ENCODE data around the gene PRDM13.
"Not testable (repeated sequence)": the region's sequence is repeated elsewhere in the genome, so short reads cannot be mapped to it uniquely, and the experiment has no call there.

PRDM13 gene

DNA sequence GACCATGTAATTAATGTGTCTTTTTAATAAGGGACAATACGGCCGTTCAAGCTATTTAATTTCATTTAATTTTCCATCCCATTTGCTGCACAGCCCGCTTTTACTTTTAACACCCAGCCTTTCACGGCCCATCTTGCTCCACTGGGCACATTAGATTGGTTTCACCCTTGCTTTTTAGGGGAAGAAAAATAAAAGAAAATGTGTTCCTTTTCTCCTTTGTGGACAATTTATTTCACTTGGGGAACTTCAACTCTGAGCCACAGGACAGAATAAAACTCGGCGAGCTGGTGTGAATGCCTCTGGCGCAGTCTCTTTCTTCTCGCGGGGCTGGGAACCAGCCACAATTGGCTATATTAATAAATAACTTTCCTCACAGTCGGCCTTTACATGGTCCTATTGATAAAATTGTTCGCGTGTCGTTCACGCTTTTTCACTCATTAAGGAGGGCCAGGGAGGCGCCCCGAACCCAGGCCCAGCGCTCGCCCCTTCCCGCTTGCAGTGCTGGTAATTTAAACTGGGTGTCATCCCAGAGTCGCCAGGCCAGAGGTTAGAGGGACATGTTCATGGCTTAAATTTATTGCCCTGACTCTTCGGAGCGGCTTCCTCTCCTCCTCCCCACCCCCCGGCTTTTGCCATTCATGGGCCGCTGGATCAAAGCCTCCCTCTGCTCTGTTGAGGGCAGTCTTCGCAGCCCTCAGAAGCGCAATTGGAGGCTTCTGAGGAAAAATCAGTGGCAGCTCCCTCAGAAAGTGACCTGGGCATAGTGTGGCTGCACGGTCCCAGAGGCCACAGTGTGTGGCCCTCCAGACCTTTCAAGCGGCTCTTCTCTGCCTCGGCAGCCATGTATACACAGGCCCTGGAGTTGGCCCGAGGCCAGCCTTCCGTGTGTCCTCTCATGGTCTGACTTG is 2.2 kb upstream of the PRDM13 start:
- no peak for DNase-seq

DNA sequence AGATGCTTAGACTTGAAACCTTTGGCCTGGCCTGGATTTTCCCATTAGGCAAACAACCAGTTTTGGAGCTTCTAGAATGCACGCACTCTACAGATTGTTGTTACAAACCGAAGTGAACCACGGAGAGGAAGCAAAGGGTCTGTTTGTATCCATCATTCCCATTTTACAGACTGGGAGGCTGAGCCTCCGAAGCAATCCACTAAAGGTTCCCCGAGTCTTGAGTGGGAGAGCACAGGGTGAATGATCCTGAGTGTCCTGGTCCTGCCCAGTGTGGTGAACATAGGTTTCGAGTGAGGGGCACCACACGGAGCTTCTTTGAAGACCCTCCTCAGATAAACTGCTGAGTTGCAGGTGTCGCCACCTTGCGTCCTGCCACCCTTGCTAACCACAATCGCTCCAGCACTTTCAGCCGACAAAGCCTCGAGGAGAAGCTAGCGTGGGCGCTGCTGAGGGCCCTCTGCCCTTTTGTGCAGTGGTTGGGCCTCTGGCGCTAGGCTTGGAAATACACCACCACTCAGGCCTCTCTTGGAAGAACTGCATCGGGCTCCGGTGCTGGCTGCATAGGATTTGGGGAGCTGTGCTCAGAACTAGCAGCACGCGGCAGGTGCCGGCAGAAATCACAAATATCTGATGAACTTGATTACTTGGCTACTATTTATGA is 1.4 kb upstream of the PRDM13 start:
- DNase-seq, result no peak

- no peak for DNase-seq
Observed at GRCh38 chr6:99605911-99606655, 550 bp upstream of the PRDM13 start.

DNA sequence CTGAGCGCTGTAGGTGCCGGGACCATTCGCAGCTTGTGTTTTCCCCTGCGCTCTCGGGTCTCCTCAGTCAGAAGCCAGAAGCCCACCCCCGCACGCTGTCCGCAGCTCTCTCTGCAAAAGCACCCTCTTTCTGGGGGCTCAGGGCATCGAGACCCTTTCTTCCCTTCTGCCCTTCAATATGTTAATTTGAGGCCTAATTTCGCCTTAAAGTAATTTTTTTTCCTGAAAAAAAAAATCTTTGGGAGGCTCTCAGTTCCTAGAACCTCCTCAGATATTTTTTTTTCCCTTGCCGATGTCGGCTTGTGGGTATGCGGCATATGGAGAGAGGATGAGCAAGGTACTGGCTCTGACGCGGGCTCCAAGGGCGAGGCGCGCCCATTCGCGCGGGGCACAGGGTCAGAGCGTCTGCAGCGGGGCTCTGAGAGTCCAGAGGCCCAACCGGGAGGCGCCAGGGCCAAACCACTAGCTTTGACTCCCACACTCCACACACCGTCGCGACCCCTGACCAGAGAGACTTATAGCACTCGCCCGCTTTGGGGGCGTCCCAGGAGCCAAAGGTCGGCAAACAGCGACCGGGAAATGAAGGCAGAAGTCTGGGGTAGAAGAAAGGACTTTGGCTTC is 893 bp downstream of the PRDM13 start:
- no peak for DNase-seq

DNA sequence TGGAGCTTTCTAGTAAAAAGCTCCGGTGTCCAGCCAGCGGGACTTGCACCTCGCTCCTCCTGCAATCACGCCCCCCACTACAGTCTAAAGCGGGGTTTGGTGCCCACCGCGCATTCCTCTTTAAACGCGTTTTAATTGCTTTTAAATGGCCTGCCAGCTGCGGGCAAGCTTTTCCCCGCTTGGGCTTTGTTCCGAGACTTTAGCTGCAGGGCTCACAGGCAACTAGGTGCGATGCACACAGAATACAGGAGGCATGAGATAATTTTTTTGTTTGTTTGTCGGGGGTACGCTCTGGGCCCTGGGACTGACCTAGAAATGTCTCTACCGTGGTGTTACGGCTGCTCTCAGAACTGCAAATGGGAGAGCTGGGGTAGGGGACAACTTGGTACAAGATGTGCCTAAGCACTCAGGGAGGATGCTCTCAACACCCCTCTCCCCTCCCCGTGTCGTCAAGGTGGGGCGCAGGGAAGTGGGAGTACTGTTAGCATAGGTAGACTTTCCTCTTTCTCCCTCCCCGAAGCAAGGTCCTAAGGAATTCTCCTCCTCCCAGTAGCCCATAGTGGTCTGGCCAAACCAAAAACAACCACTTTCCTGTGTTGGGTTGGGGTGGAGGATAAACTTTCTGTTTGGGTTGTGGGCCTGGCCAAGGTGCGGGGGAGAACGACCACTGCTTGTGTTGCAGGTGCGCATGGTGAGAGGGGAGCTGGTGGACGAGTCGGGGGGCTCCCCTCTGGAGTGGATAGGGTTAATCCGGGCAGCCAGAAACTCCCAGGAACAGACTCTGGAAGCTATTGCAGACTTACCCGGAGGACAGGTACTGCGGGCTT is 1.6 kb downstream of the PRDM13 start:
- no peak for DNase-seq

DNA sequence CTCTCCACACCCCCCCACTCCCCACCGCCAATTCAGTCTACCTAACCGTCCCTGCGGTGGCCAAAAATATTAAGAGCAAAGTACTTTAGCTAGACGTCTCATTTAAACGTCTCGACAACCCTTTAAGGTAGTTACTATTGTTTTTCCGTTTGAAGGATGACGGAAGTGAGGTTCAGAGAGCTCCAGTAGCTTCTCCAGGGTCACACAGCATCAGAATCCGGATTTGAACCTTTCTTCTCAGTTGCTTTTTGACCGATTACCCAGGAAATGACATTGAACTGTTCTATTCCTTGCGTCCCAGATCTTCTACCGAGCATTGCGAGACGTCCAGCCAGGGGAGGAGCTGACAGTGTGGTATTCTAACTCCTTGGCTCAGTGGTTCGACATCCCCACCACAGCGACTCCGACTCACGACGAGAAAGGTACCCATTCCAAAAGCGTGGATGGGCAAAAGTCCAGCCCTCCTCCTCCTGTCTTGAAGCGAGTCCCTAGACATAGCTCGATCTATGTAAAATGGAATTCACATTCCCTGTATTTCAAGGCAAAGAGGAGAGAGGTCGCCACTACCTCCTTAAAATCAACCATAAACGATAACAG is 2.4 kb downstream of the PRDM13 start:
- DNase-seq, result no peak

DNA sequence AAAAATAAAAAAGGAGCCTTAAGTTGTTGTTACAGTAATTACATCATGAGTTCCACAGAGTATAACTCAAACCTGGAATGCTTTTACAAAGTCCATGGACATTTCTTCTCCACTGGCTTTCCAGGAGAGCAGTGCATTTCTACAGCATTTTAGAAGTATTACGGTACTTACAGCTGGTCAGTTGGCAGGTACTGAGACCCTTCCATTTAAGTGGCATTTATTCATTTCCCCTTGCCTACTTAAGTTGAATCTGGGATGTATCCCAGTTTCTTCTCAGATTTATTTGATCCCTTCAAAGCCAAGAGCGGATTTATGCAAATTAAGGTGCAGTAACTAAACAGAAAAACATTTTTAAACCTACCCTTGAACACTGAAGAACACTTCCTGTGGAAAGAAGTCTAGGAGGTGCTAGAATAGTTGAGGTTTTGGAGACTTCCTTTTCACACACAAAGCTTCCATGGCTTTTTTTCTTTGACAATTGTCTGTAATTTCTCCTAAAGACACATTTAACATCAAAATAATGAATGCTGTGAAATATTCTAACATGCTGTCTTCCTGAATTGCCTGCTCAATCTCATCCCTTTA is 3.4 kb downstream of the PRDM13 start:
- no peak for DNase-seq

DNA sequence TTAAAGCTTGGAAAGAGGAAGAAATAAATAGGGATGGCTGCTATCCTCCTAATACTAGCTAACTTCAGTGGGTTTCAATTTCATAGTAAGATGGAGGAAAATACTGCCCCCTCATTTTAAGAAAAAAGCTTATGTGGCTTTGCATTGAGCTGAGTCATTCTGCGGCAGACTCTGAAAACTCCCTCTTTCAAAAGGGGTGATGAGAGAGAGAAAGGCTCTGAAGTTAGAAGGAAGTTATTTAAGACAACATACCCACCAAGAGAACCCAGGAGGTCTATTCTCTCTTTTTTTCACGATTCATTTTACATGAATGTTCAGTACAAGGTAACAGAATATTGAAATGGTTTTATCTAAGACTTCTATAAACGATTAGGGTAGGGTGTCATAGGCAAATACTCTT is 4.5 kb downstream of the PRDM13 start:
- no peak for DNase-seq

GRCh38 chr6:99612551-99613408 is 6.1 kb downstream of the PRDM13 start:
- DNase-seq, result no peak

GRCh38 chr6:99613409-99613704 is 6.7 kb downstream of the PRDM13 start:
- DNase-seq, result no peak

DNA sequence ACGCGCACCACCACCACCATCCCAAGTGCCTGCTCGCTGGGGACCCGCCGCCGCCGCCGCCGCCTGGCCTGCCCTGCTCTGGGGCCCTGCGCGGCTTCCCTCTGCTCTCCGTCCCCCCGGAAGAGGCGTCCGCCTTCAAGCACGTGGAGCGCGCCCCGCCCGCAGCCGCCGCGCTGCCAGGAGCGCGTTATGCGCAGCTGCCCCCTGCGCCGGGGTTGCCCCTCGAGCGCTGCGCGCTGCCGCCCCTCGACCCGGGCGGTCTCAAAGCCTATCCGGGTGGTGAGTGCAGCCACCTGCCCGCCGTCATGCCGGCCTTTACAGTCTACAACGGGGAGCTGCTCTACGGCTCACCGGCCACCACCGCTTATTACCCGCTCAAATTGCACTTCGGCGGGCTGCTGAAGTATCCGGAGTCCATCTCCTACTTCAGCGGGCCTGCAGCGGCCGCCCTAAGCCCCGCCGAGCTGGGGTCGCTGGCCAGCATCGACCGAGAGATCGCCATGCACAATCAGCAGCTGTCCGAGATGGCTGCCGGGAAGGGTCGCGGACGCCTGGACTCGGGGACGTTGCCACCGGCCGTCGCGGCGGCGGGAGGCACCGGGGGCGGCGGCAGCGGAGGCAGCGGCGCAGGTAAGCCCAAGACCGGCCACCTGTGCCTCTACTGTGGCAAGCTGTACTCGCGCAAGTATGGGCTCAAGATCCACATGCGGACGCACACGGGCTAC is 7.2 kb downstream of the PRDM13 start:
- peak; percentile 28 for DNase-seq

DNA sequence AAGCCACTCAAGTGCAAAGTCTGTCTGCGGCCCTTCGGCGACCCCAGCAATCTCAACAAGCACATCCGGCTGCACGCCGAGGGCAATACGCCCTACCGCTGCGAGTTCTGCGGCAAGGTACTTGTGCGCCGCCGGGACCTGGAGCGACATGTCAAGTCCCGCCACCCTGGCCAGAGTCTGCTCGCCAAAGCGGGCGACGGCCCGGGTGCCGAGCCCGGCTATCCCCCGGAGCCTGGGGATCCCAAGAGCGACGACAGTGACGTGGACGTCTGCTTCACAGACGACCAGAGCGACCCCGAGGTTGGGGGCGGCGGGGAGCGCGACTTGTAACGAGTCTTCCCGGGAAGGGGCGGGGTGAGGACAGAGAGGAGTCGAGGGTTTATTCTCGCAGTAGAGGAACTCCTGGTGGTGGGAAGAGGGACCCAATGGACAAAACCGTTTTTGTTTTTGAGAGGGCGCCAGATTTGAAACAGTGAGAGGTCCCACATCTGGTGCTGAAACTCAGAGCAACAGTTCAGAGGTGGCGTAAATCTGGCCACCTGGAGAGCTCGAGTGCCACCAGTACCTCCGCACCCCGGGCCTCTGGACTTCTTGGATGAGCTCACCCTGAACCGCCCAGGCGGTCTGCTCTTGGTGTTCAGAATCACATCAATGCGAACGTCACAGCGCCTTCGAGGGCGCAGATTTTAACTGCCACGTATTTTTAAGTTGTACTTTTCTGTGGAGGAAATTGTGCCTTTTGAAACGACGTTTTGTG is 8.0 kb downstream of the PRDM13 start:
- DNase-seq, result no peak

DNA sequence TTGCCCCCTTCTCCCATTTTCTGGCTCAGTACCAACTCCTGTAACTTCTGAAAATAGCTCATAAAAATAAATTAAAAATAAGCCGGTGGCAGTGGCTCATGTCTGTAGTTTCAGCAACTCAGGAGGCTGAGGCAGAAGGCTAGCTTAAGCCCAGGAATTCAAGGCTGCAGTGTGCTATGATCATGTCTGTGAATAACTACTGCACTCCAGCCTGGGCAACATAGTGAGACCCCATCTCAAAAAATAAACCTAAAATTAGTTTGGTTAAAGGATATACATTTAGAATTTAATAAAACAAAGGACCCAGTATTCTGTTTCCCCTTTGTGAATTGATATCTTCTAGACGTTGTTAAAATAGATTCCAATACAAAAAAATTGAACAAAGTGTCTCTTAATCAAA is 10.5 kb downstream of the PRDM13 start:
- DNase-seq, result no peak

GRCh38 chr6:99618649-99619408 is 12.2 kb downstream of the PRDM13 start:
- DNase-seq, result no peak

DNA sequence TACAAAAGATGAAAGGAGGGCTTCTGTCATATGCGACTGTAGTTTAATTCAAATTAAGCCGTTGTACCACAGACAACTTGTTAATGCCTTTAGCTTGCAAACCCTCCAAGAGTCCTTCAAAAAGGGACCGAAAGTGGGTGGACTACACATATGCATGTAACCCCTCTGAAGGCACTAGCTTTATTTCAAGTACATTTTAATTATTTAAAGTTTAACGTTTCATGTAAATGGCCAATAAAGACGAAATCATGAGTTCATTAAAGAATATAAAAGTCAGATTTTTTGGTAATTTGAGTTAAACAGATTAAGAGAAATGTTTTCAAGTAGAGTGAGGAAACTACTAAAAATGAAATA is 12.8 kb downstream of the PRDM13 start:
- no peak for DNase-seq

GRCh38 chr6:99622044-99622443 is 15.4 kb downstream of the PRDM13 start:
- not testable (repeated sequence) for DNase-seq

- no peak for DNase-seq
Observed at GRCh38 chr6:99629293-99629692, 22.7 kb downstream of the PRDM13 start.

DNA sequence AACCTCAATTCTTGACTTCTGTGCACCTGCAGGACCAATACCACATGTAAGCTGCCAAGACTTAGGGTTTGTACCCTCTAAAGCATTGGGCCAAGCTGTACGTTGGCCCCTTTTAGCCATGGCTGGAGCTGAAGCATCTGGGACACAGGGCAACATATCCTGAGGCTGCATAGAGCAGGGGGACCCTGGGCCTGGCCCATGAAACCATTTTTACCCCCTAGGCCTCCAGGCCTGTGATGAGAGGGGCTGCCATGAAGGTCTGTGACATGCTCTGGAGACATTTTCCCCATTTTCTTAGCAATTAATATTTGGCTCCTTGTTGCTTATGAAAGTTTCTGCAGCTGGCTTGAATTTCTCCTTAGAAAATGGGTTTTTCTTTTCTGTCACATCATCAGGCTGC is 31.0 kb downstream of the PRDM13 start:
- DNase-seq, result no peak
